GM18508 (cell line): Measurements from ENCODE around the gene OR5V1.
"Not testable (repeated sequence)": the region's sequence is repeated elsewhere in the genome, so short reads cannot be mapped to it uniquely, and the experiment has no call there.

Experiments used
- ATAC-seq: cut with Tn5 transposase; IDR thresholded peaks from one replicate; pipeline ENCODE4 v1.9.1; 2021; ENCODE audit warnings: moderate number of reproducible peaks; ENCODE audit not compliant: insufficient read depth, unreplicated experiment

The OR5V1 gene

GRCh38 chr6:29368765-29369164 is at the start of gene OR5V1:
OR5V1 (minus strand) TSS chr6:29368865; CDS start chr6:29356195, 12,670 bp downstream.
- ATAC-seq, result no peak

GRCh38 chr6:29414588-29414987 is 45.9 kb upstream of the OR5V1 start, which contains the start of gene OR12D1:
OR12D1 (plus strand) TSS chr6:29414928.
- no peak for ATAC-seq

DNA sequence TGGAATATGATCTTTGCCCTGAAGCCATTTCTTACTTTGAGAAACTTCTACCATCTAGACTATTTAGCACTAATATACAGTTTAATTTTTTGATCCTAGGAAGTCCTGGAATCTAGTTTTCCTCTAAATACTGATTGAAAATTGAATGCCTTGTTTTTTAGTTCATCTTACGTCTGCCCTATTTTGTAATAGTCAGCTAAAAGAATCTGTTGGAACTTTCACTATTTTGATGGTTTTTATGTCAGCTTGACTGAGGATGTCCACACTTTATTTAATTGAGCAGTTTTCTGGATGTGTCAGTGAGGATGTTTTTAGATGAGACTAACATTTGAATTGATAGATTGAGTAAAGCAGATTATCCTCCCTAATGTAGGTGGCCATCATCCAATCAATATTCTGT is 35.1 kb upstream of the OR5V1 start:
- no peak for ATAC-seq

- no peak for ATAC-seq
Measured at GRCh38 chr6:29399525-29399924, 30.9 kb upstream of the OR5V1 start.

DNA sequence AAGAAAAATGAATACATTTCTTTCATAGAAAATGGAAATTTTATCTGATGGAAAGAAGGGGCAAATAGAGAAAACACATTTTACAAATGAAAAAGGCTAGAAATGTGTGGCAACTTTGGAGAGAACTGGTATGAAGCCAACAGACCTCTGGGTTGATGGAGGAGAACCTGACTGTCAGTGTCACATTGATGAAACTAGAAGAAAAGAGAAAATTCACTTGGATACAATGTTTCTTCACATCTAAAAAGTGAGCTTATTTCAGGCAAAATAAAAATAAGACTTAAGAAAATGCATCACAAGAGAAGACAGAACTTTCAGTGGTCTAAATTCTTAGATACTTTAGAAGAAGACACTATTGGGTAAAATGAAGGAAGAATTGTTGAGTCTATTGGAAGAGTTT is 26.7 kb upstream of the OR5V1 start, which contains the start of gene OR12D2:
Gene OR12D2 (plus strand): TSS at position 301 of the 400 bp plus-strand sequence. CDS start 1,069 bp downstream, outside the sequence.
- ATAC-seq, result no peak

GRCh38 chr6:29388533-29388932 is 19.9 kb upstream of the OR5V1 start:
- no peak for ATAC-seq

DNA sequence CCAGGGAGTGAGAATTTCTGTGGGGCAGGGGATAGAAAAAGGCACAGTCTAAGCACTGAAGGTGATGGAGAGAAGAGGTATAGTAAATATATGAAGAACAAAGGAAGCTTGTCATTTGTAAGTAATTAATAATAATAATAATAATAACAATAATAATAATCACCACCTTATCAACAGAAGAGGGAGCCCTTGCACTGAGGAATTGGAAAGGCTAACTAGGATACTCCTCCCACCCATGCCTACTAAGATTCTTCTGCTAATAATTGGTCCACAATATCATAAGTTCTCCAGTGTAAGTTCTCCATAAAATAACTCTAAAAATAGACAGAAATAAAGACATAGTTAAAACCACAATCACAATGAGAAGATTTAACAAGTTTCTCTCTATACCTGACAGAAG is 7.3 kb upstream of the OR5V1 start:
- ATAC-seq, result no peak

- ATAC-seq, result no peak
Measured at GRCh38 chr6:29375191-29375590, 6.5 kb upstream of the OR5V1 start, which contains the start of gene OR12D3. OR12D3 (minus strand) TSS chr6:29375291; CDS start chr6:29375287, 4 bp downstream.

GRCh38 chr6:29355603-29356002 is 13.1 kb downstream of the OR5V1 start:
- no peak for ATAC-seq

DNA sequence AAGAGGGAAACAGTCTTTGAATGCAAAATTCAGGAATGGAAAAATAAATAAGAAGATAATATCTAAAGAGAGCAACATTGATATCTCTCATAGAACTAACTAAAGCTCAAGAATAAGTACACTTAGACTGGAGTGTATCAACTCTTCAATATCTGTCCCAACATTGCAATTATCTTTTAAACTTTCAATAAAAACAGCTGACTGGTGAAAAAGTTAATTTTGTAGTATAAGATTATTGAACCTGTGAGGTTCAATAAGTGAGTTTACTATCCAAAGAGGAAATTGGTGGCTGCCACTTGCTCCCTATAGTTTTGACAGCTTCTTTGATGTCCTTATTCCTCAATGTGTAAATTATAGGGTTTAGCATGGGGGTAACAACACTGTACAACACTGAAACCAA is 13.7 kb downstream of the OR5V1 start:
- ATAC-seq, result no peak

DNA sequence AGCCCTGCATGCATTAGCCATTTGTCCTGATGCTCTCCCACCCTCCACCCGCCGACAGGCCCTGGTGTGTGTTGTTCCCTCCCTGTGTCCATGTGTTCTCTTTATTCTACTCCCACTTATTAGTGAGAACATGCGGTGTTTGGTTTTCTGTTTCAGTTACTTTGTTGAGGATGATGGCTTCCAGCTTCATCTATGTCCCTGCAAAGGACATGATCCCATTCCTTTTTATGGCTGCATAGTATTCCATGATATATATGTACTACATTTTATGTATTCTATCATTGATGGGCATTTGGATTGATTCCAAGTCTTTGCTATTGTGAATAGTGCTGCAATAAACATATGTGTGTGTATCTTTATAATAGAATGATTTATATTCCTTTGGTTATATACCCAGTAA is 19.3 kb downstream of the OR5V1 start:
- not testable (repeated sequence) for ATAC-seq

DNA sequence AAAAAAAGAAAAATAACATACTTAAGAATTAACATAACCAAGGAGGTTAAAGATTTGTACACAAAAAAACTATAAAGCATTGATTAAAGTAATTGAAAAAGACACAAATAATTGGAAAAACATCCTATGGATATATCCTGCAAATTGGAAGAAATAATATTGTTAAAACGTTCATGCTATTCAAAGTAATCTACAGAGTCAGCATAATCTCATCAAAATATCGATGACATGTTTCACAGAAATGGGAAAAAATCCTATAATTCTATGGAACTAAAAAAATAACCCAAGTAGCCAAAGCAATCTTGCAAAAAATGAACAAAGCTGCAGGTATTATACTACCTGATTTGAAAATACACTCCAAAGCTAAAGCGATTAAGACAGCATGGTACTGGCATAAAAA is 23.3 kb downstream of the OR5V1 start:
- no peak for ATAC-seq

DNA sequence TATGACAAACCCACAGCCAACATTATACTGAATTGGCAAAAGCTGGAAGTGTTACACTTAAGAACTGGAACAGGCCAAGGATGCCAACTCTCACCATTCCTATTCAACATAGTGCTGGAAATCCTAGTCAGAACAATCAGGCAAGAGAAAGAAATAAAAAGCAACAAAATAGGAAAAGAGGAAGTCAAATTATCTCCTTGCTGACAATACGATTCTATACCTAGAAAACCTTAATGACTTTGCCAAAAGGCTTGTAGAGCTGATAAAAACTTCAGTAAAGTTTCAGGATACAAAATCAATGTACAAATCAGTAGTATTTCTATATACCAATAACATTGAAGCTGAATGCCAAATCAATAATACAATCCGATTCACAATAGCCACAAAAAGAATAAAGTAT is 32.4 kb downstream of the OR5V1 start:
- no peak for ATAC-seq

DNA sequence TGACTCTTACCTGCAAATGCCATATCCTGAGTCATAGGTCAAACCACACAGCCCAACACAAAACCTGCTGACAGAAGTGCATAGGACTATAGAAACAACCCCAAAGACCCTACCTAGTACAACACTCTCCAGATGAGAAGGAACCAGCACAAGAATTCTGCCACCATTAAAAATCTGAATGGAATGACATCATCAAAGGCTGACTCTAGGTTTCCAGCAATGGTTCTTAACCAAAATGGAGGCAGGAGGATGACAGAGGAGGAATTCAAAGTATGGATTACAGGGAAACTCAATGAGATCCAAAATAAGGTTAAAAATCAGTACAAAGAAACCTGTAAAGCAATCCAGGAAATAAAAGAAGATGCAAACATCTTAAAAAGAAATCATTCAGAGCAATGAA is 36.0 kb downstream of the OR5V1 start:
- ATAC-seq, result no peak

DNA sequence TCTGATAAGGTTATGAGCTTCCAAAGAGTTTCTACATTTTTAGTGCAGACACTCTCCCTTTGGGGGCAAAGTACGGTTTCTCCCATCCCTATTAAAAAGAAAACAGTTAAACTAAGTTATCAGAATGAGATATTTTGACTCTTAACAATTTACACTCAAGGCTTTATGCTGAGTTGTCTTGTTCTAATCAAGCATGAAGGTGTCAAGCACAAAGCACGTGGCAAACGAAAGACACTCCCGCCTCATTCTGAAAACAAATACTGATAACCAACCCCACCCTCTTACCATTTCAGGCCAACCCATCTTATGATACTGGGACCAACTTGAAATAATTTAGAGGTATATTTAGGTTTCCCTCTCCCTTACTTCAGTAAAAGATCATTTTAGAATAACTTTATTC is 42.9 kb downstream of the OR5V1 start:
- no peak for ATAC-seq

DNA sequence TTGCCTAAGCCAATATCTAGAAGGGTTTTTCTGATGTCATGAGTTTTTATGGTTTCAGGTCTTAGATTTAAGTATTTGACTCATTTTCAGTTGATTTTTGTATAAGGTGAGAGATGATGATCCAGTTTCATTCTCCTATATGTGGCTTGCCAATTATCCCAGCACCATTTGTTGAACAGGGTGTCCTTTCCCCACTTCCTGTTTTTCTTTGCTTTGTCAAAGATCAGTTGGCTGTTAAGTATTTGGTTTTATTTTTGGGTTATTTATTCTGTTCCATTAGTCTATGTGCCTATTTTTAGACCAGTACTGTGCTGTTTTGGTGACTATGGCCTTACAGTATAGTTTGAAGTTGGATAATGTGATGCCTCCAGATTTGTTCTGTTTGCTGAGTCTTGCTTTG is 45.3 kb downstream of the OR5V1 start:
- ATAC-seq, result not testable (repeated sequence)

GRCh38 chr6:29319931-29320330 is 48.7 kb downstream of the OR5V1 start:
- no peak for ATAC-seq
